Measurements from ENCODE around the gene ZNF423. TPM values are rescaled to one million over a fixed set of nuclear protein-coding genes. Genes with fewer than 3 reads are reported as not detected.

ZNF423 gene
- total RNA-seq, 1 donor: 11.6 TPM

GRCh38 chr16:49505556-49505955 lies 350.4 kb downstream of the ZNF423 start:
- H3K4me3 ChIP-seq (ENCODE audit: insufficient read depth, low read length): no peak overlapping the region
- H4K20me1 ChIP-seq (ENCODE audit: insufficient read depth, low read length): no peaks in the 10 kb centered on the region
- no peak for DNase-seq (ENCODE audit: insufficient read length, low spot score, missing footprints)
- no peaks in the 10 kb centered on the region for H3K4me1 ChIP-seq (ENCODE audit: insufficient read depth, low read length)
- no peak overlapping the region for H2AFZ ChIP-seq (ENCODE audit: low read length)
- no peaks in the 10 kb centered on the region for H3K36me3 ChIP-seq (ENCODE audit: insufficient read depth, low read length)
- TF ChIP-seq, protein P1, sequence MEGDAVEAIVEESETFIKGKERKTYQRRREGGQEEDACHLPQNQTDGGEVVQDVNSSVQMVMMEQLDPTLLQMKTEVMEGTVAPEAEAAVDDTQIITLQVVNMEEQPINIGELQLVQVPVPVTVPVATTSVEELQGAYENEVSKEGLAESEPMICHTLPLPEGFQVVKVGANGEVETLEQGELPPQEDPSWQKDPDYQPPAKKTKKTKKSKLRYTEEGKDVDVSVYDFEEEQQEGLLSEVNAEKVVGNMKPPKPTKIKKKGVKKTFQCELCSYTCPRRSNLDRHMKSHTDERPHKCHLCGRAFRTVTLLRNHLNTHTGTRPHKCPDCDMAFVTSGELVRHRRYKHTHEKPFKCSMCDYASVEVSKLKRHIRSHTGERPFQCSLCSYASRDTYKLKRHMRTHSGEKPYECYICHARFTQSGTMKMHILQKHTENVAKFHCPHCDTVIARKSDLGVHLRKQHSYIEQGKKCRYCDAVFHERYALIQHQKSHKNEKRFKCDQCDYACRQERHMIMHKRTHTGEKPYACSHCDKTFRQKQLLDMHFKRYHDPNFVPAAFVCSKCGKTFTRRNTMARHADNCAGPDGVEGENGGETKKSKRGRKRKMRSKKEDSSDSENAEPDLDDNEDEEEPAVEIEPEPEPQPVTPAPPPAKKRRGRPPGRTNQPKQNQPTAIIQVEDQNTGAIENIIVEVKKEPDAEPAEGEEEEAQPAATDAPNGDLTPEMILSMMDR (IDR thresholded peaks at IDR 0.05; ENCODE audit: extremely low read depth, low read depth, low read length): no peak
- H3K4me2 ChIP-seq (ENCODE audit: insufficient read depth, low read length): no peak overlapping the region
- H3K27me3 ChIP-seq (ENCODE audit: insufficient read depth, low read length): no peaks in the 10 kb centered on the region
- H3K27ac ChIP-seq (ENCODE audit: low read depth, low read length): no peak overlapping the region
- no peaks in the 10 kb centered on the region for H3K79me2 ChIP-seq (ENCODE audit: insufficient read depth, low read length)
- no peaks in the 10 kb centered on the region for H3K9me3 ChIP-seq (ENCODE audit: low read depth, low read length)

GRCh38 chr16:49504626-49505025 lies 351.3 kb downstream of the ZNF423 start:
- TF ChIP-seq, protein P1 (IDR thresholded peaks at IDR 0.05; ENCODE audit: extremely low read depth, low read depth, low read length): no peak
- H3K27me3 ChIP-seq (ENCODE audit: insufficient read depth, low read length): no peaks in the 10 kb centered on the region
- H3K9me3 ChIP-seq (ENCODE audit: low read depth, low read length): no peaks in the 10 kb centered on the region
- no peak overlapping the region for H3K4me2 ChIP-seq (ENCODE audit: insufficient read depth, low read length)
- DNase-seq (ENCODE audit: insufficient read length, low spot score, missing footprints): no peak
- H3K27ac ChIP-seq (ENCODE audit: low read depth, low read length): no peak overlapping the region
- no peak overlapping the region for H2AFZ ChIP-seq (ENCODE audit: low read length)
- H3K4me3 ChIP-seq (ENCODE audit: insufficient read depth, low read length): no peak overlapping the region
- H3K36me3 ChIP-seq (ENCODE audit: insufficient read depth, low read length): no peaks in the 10 kb centered on the region
- H3K4me1 ChIP-seq (ENCODE audit: insufficient read depth, low read length): no peaks in the 10 kb centered on the region
- H3K79me2 ChIP-seq (ENCODE audit: insufficient read depth, low read length): no peaks in the 10 kb centered on the region
- no peaks in the 10 kb centered on the region for H4K20me1 ChIP-seq (ENCODE audit: insufficient read depth, low read length)

GRCh38 chr16:49504023-49504364 lies 351.9 kb downstream of the ZNF423 start:
- DNase-seq (ENCODE audit: insufficient read length, low spot score, missing footprints): no peak

GRCh38 chr16:49503256-49504022 lies 352.5 kb downstream of the ZNF423 start:
- H3K9me3 ChIP-seq (ENCODE audit: low read depth, low read length): no peaks in the 10 kb centered on the region
- no peaks in the 10 kb centered on the region for H3K36me3 ChIP-seq (ENCODE audit: insufficient read depth, low read length)
- H3K79me2 ChIP-seq (ENCODE audit: insufficient read depth, low read length): no peaks in the 10 kb centered on the region
- H3K27ac ChIP-seq (ENCODE audit: low read depth, low read length): no peak overlapping the region
- TF ChIP-seq, protein P1 (IDR thresholded peaks at IDR 0.05; ENCODE audit: extremely low read depth, low read depth, low read length): no peak
- H3K4me1 ChIP-seq (ENCODE audit: insufficient read depth, low read length): no peaks in the 10 kb centered on the region
- H3K4me3 ChIP-seq (ENCODE audit: insufficient read depth, low read length): no peak overlapping the region
- H3K4me2 ChIP-seq (ENCODE audit: insufficient read depth, low read length): no peak overlapping the region
- no peak for DNase-seq (ENCODE audit: insufficient read length, low spot score, missing footprints)
- no peaks in the 10 kb centered on the region for H3K27me3 ChIP-seq (ENCODE audit: insufficient read depth, low read length)
- no peak overlapping the region for H2AFZ ChIP-seq (ENCODE audit: low read length)
- no peaks in the 10 kb centered on the region for H4K20me1 ChIP-seq (ENCODE audit: insufficient read depth, low read length)

More at GRCh38 chr16:49504023-49504364, 351.9 kb downstream of the ZNF423 start:
- no peak overlapping the region for H3K27ac ChIP-seq (ENCODE audit: low read depth, low read length)
- no peaks in the 10 kb centered on the region for H3K36me3 ChIP-seq (ENCODE audit: insufficient read depth, low read length)
- TF ChIP-seq, protein P1 (IDR thresholded peaks at IDR 0.05; ENCODE audit: extremely low read depth, low read depth, low read length): no peak
- H2AFZ ChIP-seq (ENCODE audit: low read length): no peak overlapping the region
- no peaks in the 10 kb centered on the region for H3K4me1 ChIP-seq (ENCODE audit: insufficient read depth, low read length)
- H3K27me3 ChIP-seq (ENCODE audit: insufficient read depth, low read length): no peaks in the 10 kb centered on the region
- H4K20me1 ChIP-seq (ENCODE audit: insufficient read depth, low read length): no peaks in the 10 kb centered on the region
- no peak overlapping the region for H3K4me3 ChIP-seq (ENCODE audit: insufficient read depth, low read length)
- H3K9me3 ChIP-seq (ENCODE audit: low read depth, low read length): no peaks in the 10 kb centered on the region
- no peak overlapping the region for H3K4me2 ChIP-seq (ENCODE audit: insufficient read depth, low read length)
- H3K79me2 ChIP-seq (ENCODE audit: insufficient read depth, low read length): no peaks in the 10 kb centered on the region
